HepG2 (cell line): ENCODE data around the gene CBX5. TPM values are rescaled to one million over a fixed set of nuclear protein-coding genes. Genes with fewer than 3 reads are reported as not detected.
A peak's percentile ranks its signal among the peaks of the same experiment; 100 is the strongest.

ENCODE experiments used
- CBX5 ChIP-seq: sonication (generic); formaldehyde crosslinking; IDR thresholded peaks from 2 replicates; pipeline ENCODE4 v1.4.0; 2020; ENCODE audit warnings: missing genetic modification reagents, borderline replicate concordance
- DBP ChIP-seq: sonication (generic); formaldehyde crosslinking; IDR thresholded peaks from 2 replicates; pipeline ENCODE4 v1.4.0; 2020; ENCODE audit warnings: missing genetic modification reagents; ENCODE audit errors: not compliant biosample characterization
- GFI1 ChIP-seq: sonication (generic); formaldehyde crosslinking; IDR thresholded peaks from 2 replicates; pipeline ENCODE4 v1.5.0; 2020; ENCODE audit warnings: missing genetic modification reagents, mild to moderate bottlenecking, borderline replicate concordance
- HDAC2 ChIP-seq: sonication (generic); formaldehyde crosslinking; IDR thresholded peaks from 2 replicates; pipeline ENCODE4 v1.4.0; 2020; ENCODE audit warnings: missing genetic modification reagents
- KAT2B ChIP-seq: fragments of 150-350 bp; IDR thresholded peaks from 2 replicates; pipeline ENCODE4 v1.6.1; 2014; ENCODE audit warnings: low read depth, low read length, borderline replicate concordance
- NCOA5 ChIP-seq: sonication (generic); formaldehyde crosslinking; IDR thresholded peaks from 2 replicates; pipeline ENCODE4 v1.4.0; 2020; ENCODE audit warnings: missing genetic modification reagents
- RORA ChIP-seq: sonication (generic); formaldehyde crosslinking; IDR thresholded peaks from 2 replicates; pipeline ENCODE4 v1.5.0; 2020; ENCODE audit warnings: mild to moderate bottlenecking, missing genetic modification reagents, moderate library complexity
- SRF ChIP-seq: IDR thresholded peaks from 2 replicates; pipeline ENCODE4 v1.6.1; 2011; ENCODE audit warnings: mild to moderate bottlenecking, low read depth, low read length, moderate library complexity
- TP53 ChIP-seq: sonication (generic); formaldehyde crosslinking; conservative IDR thresholded peaks from 2 replicates; pipeline ENCODE4 v1.4.0; 2020; ENCODE audit warnings: missing genetic modification reagents
- ZEB1 ChIP-seq: IDR thresholded peaks from 2 replicates; pipeline ENCODE4 v1.6.1; 2012; ENCODE audit warnings: mild to moderate bottlenecking, low read depth, inconsistent platforms; ENCODE audit not compliant: insufficient replicate concordance
- ZNF343 ChIP-seq: sonication (generic); formaldehyde crosslinking; IDR thresholded peaks from 2 replicates; pipeline ENCODE4 v1.4.0; 2020; ENCODE audit warnings: mild to moderate bottlenecking, missing genetic modification reagents
- ZNF367 ChIP-seq: sonication (generic); formaldehyde crosslinking; IDR thresholded peaks from 2 replicates; pipeline ENCODE4 v1.4.0; 2020; ENCODE audit warnings: missing genetic modification reagents, borderline replicate concordance
- ZNF484 ChIP-seq: sonication (generic); formaldehyde crosslinking; IDR thresholded peaks from 2 replicates; pipeline ENCODE4 v1.5.1; 2020; ENCODE audit warnings: mild to moderate bottlenecking, low read depth, missing genetic modification reagents, borderline replicate concordance
- ZNF543 ChIP-seq: sonication (generic); formaldehyde crosslinking; IDR thresholded peaks from 2 replicates; pipeline ENCODE4 v1.4.0; 2020; ENCODE audit warnings: mild to moderate bottlenecking, missing genetic modification reagents
- ZNF562 ChIP-seq: sonication (generic); formaldehyde crosslinking; IDR thresholded peaks from 2 replicates; pipeline ENCODE4 v1.8.0; 2022; ENCODE audit warnings: missing genetic modification reagents, borderline replicate concordance
- ZNF605 ChIP-seq: sonication (generic); formaldehyde crosslinking; IDR thresholded peaks from 2 replicates; pipeline ENCODE4 v1.8.0; 2022; ENCODE audit warnings: mild to moderate bottlenecking, missing genetic modification reagents
- ZNF75D ChIP-seq: sonication (generic); formaldehyde crosslinking; IDR thresholded peaks from 2 replicates; pipeline ENCODE4 v1.8.1; 2023; ENCODE audit warnings: missing genetic modification reagents, mild to moderate bottlenecking, borderline replicate concordance
- ZSCAN12 ChIP-seq: sonication (generic); formaldehyde crosslinking; IDR thresholded peaks from 2 replicates; pipeline ENCODE4 v1.9.0; 2021; ENCODE audit warnings: mild to moderate bottlenecking, missing genetic modification reagents
- ZSCAN29 ChIP-seq: sonication (generic); formaldehyde crosslinking; conservative IDR thresholded peaks from 2 replicates; pipeline ENCODE4 v1.4.0; 2020; ENCODE audit warnings: mild to moderate bottlenecking, missing genetic modification reagents
- polyA plus RNA-seq, 8 experiments: library from polyadenylated mRNA; depleted of rRNA in 3 of 8; stranded (reverse) in 7 of 8; unstranded in 1 of 8; fragments of >200 nt; fragmentation: Illumina TruSeq in 4 of 8; extraction: Trizol in 4 of 8; gene quantifications; 2 replicates each; pipeline versions ENCODE4 v1.2.1 to v1.2.3, GENCODE V29; 2011 to 2016; ENCODE audit warnings: low read depth in 4 of 8, missing spikeins in 1 of 8, mixed read lengths in 1 of 8; ENCODE audit not compliant: insufficient read depth in 1 of 8
- total RNA-seq, 5 experiments: library from RNA; depleted of rRNA; stranded (reverse); fragments of >200 nt; fragmentation: Illumina TruSeq; extraction: Trizol; gene quantifications; 2 replicates each; pipeline ENCODE4 v1.2.3, GENCODE V29; 2016; ENCODE audit warnings: low read depth in 1 of 5
- TF ChIP-seq, protein P1 (sequence below): sonication (generic); formaldehyde crosslinking; IDR thresholded peaks from 2 replicates; pipeline ENCODE4 v1.4.0; 2020; ENCODE audit warnings: missing genetic modification reagents, borderline replicate concordance
- TF ChIP-seq, protein P2 (sequence below): sonication (generic); formaldehyde crosslinking; IDR thresholded peaks from 2 replicates; pipeline ENCODE4 v1.4.0; 2020; ENCODE audit warnings: missing genetic modification reagents

Gene CBX5
- total and polyA plus RNA-seq, 2 of the 13 experiments (the other 11 are each of a cell fraction or from before 2014, with no cell fraction given) = 16.0 to 22.2 TPM

DNA sequence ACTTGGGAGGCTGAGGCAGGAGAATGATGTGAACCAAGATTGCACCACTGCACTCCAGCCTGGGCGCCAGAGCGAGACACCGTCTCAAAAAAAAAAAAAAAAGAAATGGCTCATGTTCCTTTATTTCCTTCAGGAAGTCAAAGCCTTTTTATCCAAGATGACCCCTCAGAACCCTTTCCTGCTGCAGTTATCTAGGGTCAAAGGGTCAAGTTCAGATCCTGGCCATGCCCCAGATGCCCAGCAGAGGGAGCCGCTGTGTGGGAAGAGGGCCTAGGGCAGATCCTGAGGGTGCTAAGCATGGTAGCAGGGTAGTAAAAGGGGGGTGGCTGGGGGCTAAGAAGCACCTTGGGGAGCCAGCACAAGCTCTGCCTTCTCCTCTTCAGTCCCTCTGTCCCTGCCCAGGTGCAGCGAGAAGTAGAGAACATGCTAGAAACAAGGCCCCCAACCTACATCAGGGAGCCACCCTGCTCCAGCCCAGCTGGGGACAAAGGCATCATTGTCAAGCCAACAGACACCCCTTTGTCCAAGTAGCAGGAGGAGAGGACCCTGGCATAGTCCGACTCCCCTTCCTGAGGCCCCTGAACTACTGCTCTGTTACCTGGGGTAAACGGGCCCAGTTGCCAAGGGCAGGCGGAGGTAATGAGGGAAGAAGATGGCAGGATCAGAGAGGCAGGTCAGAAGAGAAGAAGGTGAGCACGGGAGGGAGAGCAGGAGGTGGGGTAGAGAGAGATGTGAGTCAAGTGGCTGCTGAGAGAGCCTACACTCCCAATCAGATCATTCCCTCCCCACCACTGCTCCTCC lies 14.4 kb upstream of the CBX5 start (continued):
- TF ChIP-seq CBX5 (CRISPR knock-in tag) (no peak), ZNF484 (no peak), SRF (no peak), GFI1 (CRISPR knock-in tag) (peak; percentile 79), ZNF605 (CRISPR knock-in tag) (no peak; the same call in 1 of the 2 replicates), ZNF367 (CRISPR knock-in tag) (no peak), ZNF543 (0 out of 2 replicates have a peak, but pooled peaks have one; percentile 33), ZNF562 (no peak), ZNF75D (CRISPR knock-in tag) (no peak), HDAC2 (CRISPR knock-in tag) (peak; percentile 41; the same call in 1 of the 2 replicates), ZSCAN29 (CRISPR knock-in tag) (peak; percentile 59), KAT2B (no peak), TP53 (no peak), ZEB1 (peak; percentile 81), ZNF343 (CRISPR knock-in tag) (no peak), RORA (CRISPR knock-in tag) (no peak), DBP (no peak), NCOA5 (CRISPR knock-in tag) (no peak), ZSCAN12 (no peak)
- TF ChIP-seq, protein P1, sequence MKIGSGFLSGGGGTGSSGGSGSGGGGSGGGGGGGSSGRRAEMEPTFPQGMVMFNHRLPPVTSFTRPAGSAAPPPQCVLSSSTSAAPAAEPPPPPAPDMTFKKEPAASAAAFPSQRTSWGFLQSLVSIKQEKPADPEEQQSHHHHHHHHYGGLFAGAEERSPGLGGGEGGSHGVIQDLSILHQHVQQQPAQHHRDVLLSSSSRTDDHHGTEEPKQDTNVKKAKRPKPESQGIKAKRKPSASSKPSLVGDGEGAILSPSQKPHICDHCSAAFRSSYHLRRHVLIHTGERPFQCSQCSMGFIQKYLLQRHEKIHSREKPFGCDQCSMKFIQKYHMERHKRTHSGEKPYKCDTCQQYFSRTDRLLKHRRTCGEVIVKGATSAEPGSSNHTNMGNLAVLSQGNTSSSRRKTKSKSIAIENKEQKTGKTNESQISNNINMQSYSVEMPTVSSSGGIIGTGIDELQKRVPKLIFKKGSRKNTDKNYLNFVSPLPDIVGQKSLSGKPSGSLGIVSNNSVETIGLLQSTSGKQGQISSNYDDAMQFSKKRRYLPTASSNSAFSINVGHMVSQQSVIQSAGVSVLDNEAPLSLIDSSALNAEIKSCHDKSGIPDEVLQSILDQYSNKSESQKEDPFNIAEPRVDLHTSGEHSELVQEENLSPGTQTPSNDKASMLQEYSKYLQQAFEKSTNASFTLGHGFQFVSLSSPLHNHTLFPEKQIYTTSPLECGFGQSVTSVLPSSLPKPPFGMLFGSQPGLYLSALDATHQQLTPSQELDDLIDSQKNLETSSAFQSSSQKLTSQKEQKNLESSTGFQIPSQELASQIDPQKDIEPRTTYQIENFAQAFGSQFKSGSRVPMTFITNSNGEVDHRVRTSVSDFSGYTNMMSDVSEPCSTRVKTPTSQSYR (CRISPR knock-in tag) = peak; percentile 38; the same call in 1 of the 2 replicates
- TF ChIP-seq, protein P2, sequence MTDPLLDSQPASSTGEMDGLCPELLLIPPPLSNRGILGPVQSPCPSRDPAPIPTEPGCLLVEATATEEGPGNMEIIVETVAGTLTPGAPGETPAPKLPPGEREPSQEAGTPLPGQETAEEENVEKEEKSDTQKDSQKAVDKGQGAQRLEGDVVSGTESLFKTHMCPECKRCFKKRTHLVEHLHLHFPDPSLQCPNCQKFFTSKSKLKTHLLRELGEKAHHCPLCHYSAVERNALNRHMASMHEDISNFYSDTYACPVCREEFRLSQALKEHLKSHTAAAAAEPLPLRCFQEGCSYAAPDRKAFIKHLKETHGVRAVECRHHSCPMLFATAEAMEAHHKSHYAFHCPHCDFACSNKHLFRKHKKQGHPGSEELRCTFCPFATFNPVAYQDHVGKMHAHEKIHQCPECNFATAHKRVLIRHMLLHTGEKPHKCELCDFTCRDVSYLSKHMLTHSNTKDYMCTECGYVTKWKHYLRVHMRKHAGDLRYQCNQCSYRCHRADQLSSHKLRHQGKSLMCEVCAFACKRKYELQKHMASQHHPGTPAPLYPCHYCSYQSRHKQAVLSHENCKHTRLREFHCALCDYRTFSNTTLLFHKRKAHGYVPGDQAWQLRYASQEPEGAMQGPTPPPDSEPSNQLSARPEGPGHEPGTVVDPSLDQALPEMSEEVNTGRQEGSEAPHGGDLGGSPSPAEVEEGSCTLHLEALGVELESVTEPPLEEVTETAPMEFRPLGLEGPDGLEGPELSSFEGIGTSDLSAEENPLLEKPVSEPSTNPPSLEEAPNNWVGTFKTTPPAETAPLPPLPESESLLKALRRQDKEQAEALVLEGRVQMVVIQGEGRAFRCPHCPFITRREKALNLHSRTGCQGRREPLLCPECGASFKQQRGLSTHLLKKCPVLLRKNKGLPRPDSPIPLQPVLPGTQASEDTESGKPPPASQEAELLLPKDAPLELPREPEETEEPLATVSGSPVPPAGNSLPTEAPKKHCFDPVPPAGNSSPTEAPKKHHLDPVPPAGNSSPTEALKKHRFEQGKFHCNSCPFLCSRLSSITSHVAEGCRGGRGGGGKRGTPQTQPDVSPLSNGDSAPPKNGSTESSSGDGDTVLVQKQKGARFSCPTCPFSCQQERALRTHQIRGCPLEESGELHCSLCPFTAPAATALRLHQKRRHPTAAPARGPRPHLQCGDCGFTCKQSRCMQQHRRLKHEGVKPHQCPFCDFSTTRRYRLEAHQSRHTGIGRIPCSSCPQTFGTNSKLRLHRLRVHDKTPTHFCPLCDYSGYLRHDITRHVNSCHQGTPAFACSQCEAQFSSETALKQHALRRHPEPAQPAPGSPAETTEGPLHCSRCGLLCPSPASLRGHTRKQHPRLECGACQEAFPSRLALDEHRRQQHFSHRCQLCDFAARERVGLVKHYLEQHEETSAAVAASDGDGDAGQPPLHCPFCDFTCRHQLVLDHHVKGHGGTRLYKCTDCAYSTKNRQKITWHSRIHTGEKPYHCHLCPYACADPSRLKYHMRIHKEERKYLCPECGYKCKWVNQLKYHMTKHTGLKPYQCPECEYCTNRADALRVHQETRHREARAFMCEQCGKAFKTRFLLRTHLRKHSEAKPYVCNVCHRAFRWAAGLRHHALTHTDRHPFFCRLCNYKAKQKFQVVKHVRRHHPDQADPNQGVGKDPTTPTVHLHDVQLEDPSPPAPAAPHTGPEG (CRISPR knock-in tag) = no peak
